GM23248 (cell line): ENCODE results near the gene LMO7.

Experiments used
- EZH2 ChIP-seq: fragments of 200-600 bp; sonication (generic); IDR thresholded peaks from 2 replicates; pipeline ENCODE4 v1.6.1; 2018; ENCODE audit warnings: antibody characterized with exemption, mild to moderate bottlenecking; ENCODE audit not compliant: insufficient read depth, poor library complexity, severe bottlenecking
- EZH2phosphoT487 ChIP-seq: fragments of 200-600 bp; sonication (generic); IDR thresholded peaks from 2 replicates; pipeline ENCODE4 v1.6.1; 2018; ENCODE audit warnings: antibody characterized with exemption, moderate library complexity, mild to moderate bottlenecking, low read depth; ENCODE audit not compliant: insufficient read depth

GRCh38 chr13:75850916-75851315 lies 214.8 kb downstream of the LMO7 start:
- no peak for TF ChIP-seq EZH2phosphoT487
- TF ChIP-seq EZH2, result no peak
